Mesothelial cell of epicardium (in vitro differentiated cells): ENCODE measurements around the gene CERKL. TPM values are rescaled to one million over a fixed set of nuclear protein-coding genes. Genes with fewer than 3 reads are reported as not detected.

Experiments
- DNase-seq, 2 experiments: peaks; one replicate each; pipeline ENCODE4 v3.0.0; 2021; ENCODE audit warnings: low spot score in 2 of 2; ENCODE audit not compliant: unreplicated experiment in 2 of 2
- H3K27ac Mint-ChIP-seq: 2 replicates; pipeline ENCODE4 v1.8.0; 2021; ENCODE audit warnings: mixed read lengths
- H3K27me3 Mint-ChIP-seq: 2 replicates; pipeline ENCODE4 v1.8.0; 2021; ENCODE audit warnings: low read depth, mixed read lengths
- H3K36me3 Mint-ChIP-seq: 2 replicates; pipeline ENCODE4 v1.8.0; 2021; ENCODE audit warnings: mixed read lengths
- H3K4me1 Mint-ChIP-seq: 2 replicates; pipeline ENCODE4 v1.8.0; 2021; ENCODE audit warnings: mixed read lengths
- H3K4me3 Mint-ChIP-seq: 2 replicates; pipeline ENCODE4 v1.8.0; 2021; ENCODE audit warnings: mild to moderate bottlenecking, moderate library complexity, mixed read lengths
- H3K9me3 Mint-ChIP-seq: 2 replicates; pipeline ENCODE4 v1.8.0; 2021; ENCODE audit warnings: mixed read lengths
- CTCF ChIP-seq: fragments of 200-600 bp; sonication (generic); IDR thresholded peaks from one replicate; pipeline ENCODE4 v1.5.0; 2021; ENCODE audit warnings: antibody characterized with exemption; ENCODE audit not compliant: unreplicated experiment
- total RNA-seq: library from RNA; stranded (reverse); gene quantifications from 3 replicates; pipeline ENCODE4 v1.2.1, GENCODE V29; 2021

CERKL gene
- total RNA-seq, 1 donor from 2014 or later: not detected

GRCh38 chr2:181520253-181520652 lies 136.7 kb downstream of the CERKL start:
- no peaks in the 10 kb centered on the region for H3K4me1 Mint-ChIP-seq
- no peak for TF ChIP-seq CTCF

GRCh38 chr2:181517685-181518301 lies 139.1 kb downstream of the CERKL start:
- Mint-ChIP-seq H3K27ac (no peak overlapping the region), H3K9me3 (no peaks in the 10 kb centered on the region), H3K36me3 (no peaks in the 10 kb centered on the region), H3K27me3 (peaks cover 5% of the 10 kb centered on the region), H3K4me3 (no peak overlapping the region), H3K4me1 (no peaks in the 10 kb centered on the region)
- no peak for DNase-seq
- no peak for TF ChIP-seq CTCF

More at GRCh38 chr2:181520253-181520652, 136.7 kb downstream of the CERKL start:
- no peak overlapping the region for H3K4me3 Mint-ChIP-seq
- no peaks in the 10 kb centered on the region for H3K9me3 Mint-ChIP-seq
- no peaks in the 10 kb centered on the region for H3K27me3 Mint-ChIP-seq
- no peak overlapping the region for H3K27ac Mint-ChIP-seq
- H3K36me3 Mint-ChIP-seq: no peaks in the 10 kb centered on the region
- no peak for DNase-seq

DNA sequence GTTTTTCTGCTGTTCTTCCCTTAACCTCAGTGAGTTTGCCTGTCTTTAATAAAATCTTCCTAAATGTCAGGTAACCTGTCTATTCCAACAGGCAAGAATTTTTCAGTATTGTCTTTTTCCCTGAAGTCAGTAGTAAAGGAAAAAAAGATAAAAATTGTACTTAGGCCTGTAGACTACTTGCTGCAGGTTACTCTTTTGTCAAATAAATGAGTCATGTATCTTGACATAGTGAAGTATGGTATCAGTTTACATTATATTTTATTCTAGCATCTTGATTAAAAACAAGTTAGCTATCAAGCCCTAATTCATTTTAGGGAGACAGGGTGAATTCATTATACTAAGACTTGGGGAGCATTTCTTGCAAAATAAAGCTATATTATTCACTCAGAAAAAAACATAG lies 139.9 kb downstream of the CERKL start:
- Mint-ChIP-seq H3K4me1 (no peaks in the 10 kb centered on the region), H3K36me3 (no peaks in the 10 kb centered on the region), H3K9me3 (no peaks in the 10 kb centered on the region), H3K27me3 (peaks cover 8% of the 10 kb centered on the region), H3K27ac (no peak overlapping the region), H3K4me3 (no peak overlapping the region)
- TF ChIP-seq CTCF: no peak
- DNase-seq: no peak

DNA sequence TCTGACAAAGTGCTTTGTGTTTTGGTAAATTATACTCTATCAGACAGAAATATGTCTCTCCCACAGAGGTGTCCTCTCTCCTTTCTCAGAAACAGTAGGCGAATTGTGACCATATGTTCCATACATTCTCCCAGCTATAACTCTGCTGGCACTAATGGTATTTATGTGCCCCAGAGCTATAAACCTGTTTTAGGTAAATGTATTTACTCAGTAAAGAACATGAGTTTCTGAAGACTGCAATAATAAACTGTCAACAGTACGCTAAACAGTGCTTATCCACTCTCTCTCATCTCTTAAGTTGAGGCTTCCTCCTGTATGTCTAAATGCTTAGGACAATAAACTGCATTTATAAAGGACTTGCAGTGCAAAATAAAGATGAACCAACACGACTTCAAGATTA lies 141.2 kb downstream of the CERKL start:
- Mint-ChIP-seq H3K27ac (no peak overlapping the region), H3K27me3 (peaks cover 10% of the 10 kb centered on the region), H3K36me3 (no peaks in the 10 kb centered on the region), H3K4me3 (no peak overlapping the region), H3K4me1 (no peaks in the 10 kb centered on the region), H3K9me3 (no peaks in the 10 kb centered on the region)
- no peak for DNase-seq
- TF ChIP-seq CTCF: no peak

DNA sequence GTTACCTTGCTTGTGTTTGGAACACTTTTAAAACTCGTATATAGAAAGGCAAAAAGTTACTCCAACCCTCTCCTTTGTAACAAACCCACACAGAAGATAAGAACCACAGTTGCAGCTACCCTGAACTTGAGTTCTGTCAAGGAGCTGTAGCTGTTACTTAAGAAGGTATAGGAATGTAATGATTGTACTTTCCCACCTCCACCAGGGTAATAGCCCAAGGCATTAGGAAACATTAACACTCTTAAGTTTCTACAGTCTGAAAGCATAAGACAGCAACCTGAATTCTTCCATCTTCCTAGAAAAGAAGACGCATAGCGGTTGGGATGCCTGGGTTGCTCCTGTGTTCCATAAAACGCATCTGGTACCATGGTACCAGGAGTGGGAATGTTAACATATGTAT lies 156.7 kb downstream of the CERKL start:
- Mint-ChIP-seq H3K36me3 (no peaks in the 10 kb centered on the region), H3K4me3 (no peak overlapping the region), H3K27me3 (no peaks in the 10 kb centered on the region), H3K27ac (no peak overlapping the region), H3K9me3 (no peaks in the 10 kb centered on the region), H3K4me1 (no peaks in the 10 kb centered on the region)
- TF ChIP-seq CTCF: no peak
- no peak for DNase-seq

DNA sequence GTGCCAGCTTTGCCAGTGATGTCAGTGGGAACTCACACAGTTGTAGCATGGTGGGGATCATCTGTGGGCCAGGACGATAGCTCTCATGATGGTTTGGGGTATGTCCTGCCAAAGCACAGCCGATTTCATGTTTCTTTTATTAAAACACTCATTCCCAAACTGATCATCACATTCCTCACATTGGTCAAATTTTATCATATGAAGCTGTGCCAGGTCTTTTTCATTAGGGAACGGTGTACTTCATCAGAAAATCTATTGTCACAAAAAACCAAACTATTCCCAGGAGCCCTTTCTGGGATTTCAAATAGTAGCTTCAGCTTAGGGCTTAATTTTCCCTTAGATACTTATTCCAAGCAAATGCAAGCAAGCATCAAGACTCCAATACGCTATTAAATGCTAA lies 157.7 kb downstream of the CERKL start:
- TF ChIP-seq CTCF: no peak
- Mint-ChIP-seq H3K4me1 (no peaks in the 10 kb centered on the region), H3K36me3 (no peaks in the 10 kb centered on the region), H3K4me3 (no peak overlapping the region), H3K27me3 (no peaks in the 10 kb centered on the region), H3K9me3 (no peaks in the 10 kb centered on the region), H3K27ac (no peak overlapping the region)
- no peak for DNase-seq
